HG02885 (cell line): ENCODE results near the gene NEURL3.

Source experiments
- ATAC-seq: cut with Tn5 transposase; IDR thresholded peaks from one replicate; pipeline ENCODE4 v1.9.1; 2021; ENCODE audit warnings: mild to moderate bottlenecking; ENCODE audit not compliant: unreplicated experiment, poor library complexity

NEURL3 gene

GRCh38 chr2:96540136-96540535 is 35.0 kb upstream of the NEURL3 start:
- ATAC-seq, result no peak

GRCh38 chr2:96539215-96539920 is 34.2 kb upstream of the NEURL3 start:
- ATAC-seq, result no peak

DNA sequence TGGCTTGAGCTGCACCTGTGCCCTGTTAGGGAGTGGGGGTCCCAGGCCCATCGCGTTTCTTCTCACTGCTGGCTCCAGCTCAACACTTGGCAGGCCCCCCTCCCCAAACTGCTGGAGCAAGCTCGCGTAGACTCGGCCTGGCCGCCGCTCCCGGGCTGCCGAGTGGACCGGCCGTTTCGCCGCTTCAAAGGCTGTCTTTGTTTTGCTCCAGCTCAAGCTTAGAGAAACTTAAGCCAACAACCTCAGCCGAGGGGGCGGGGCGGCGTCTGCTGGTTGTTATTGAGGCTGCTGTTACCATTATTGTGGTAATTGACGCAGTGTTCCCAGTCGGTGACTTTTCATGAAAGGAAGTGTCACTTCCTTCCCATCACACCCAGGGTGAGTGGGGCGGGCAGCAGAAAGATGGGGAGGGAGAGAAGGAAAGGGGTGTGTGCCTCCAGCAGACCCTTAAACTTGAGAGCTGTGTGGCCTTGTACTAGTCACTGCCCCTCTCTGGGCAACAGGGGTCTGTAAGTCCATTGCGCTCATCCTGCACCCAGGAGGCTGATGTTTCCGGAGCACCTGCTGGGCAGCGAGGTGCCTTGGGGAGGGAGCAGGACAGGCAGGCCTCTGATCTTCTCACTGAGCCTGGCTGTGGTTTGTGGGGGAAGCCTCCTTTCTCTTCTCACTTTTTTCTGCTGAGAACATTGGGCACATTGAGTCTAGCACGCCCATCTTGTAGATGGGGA is 33.5 kb upstream of the NEURL3 start:
- ATAC-seq, result no peak

DNA sequence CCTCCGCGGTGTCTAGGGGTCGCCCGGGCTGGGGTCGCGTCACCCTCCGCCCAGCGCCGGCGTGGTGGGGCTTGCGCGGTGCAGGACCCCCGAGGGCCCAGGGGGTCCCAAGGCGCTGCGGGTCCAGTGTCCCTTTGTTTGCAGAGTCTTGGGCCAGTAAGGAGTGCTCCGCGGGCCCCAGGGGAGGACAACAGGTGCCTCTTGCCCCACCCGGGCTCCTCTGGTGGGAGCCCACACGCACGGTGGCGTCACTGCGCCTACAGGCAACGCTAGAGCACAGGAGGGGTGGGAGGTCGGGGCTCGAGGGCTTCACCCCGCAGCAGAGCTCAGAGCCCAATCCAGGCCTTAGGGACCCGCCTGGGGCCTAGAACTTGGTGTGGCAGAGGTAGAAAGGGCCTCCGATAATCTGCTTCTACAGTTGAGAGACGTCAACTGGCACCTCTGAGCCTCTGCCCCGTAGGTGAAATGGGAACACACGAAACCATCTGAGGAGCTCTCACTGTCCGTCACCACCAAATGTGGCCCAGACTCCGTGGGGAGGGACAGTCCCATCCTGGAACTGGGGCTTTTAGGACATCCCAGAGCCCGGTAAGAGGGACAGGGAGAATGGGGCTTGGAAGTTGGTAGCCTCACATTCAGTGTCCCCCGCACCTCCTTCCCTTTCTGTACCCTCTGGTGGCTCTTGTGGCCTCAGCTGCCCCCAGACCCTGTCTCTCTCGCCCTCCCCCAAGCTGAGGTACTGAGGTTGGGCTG is 32.8 kb upstream of the NEURL3 start:
- no peak for ATAC-seq

DNA sequence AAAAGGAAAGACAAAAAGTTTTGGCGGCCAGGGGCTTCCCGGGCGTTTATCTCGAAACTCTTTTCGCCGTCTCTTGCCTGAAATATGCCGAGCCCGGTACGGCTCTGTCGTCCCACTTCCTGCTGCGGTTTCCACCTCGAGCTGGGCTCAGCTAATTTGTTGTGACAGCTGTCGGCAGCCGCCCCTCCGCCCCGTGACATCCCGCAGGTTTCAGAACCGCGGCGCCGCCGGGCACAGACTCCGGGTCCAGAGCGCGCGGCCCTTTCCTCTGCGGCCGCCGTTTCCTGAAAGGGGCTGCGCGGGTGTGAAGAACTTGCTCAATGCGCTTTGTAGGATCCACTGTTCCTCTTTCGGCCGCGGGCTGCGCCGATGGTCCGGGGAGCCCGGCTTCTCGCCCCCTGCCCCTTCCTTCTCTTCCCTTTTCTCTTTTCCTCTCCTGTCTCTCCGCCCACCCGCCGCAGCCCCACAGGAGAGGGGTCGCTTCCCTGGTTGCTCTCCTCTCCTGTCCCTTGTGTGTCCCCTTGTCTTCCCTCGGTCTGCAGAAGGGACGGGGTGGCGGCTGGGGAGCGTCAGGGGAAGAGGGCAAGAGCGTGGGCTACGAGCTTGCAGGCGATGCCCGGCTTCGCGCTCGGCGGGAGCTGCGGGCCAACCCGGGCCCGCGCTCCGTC is 32.0 kb upstream of the NEURL3 start:
- peak; percentile 55 for ATAC-seq

DNA sequence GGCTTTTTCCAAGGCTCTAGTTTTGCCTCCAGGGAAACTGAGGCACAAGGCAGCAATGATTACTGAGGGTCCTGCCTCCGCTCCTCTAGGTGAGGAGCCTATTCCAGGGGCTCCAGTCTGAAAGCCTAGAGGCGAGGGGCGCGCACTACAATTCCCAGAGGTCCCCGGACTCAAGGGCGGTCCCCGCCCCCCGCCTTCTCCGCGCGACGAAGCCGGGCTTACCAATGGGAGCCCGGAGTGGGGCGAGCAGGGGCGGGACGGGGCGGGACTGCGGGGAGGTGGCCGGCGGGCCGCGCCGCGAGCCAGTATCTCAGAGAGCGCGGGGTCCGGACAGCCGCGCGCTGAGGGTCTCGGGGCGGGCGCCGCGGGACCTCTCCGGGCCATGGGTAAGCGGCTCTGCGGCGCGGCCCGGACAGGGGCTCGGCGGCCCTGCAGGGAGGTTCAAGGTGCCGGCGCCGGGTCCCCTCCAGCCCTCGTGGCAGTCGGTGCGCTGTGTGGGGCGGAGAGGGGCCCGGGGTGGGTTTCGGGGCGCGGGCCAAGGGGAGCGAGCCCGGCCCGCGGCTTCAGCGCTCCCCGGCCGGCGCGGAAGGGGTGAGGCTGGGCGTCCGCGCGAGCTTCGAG is 31.4 kb upstream of the NEURL3 start, which contains the start of gene ARID5A:
ARID5A (plus strand) TSS at position 308 of the 621 bp plus-strand sequence; CDS start at position 383, 75 bp downstream.
- peak; percentile 70 for ATAC-seq

- no peak for ATAC-seq
Observed at GRCh38 chr2:96535331-96535730, 30.2 kb upstream of the NEURL3 start.

DNA sequence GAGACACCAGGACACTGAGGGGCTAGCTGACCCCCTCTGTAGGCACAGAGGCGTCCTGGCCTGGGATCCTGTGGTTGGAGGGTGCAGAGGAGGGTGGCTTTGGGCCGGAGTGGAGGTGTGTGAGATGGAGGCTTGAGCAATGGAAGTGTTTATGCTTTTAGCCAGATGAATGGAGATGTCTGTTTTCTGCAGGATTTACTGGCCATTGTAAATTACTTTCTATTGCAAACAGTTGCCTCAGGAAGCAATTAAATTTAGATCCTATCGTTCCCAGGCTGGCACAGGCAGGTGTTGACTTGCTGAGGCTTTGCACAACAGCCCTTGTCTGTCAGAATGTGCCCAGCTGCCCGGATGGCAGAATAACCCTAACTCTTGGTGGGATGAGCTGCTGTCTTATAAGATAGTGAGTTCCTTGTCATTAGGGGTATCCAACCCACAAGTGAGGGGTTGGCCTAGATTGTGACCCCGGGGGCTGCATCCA is 29.6 kb upstream of the NEURL3 start:
- ATAC-seq, result no peak

- no peak for ATAC-seq
Observed at GRCh38 chr2:96534141-96534540, 29.0 kb upstream of the NEURL3 start.

DNA sequence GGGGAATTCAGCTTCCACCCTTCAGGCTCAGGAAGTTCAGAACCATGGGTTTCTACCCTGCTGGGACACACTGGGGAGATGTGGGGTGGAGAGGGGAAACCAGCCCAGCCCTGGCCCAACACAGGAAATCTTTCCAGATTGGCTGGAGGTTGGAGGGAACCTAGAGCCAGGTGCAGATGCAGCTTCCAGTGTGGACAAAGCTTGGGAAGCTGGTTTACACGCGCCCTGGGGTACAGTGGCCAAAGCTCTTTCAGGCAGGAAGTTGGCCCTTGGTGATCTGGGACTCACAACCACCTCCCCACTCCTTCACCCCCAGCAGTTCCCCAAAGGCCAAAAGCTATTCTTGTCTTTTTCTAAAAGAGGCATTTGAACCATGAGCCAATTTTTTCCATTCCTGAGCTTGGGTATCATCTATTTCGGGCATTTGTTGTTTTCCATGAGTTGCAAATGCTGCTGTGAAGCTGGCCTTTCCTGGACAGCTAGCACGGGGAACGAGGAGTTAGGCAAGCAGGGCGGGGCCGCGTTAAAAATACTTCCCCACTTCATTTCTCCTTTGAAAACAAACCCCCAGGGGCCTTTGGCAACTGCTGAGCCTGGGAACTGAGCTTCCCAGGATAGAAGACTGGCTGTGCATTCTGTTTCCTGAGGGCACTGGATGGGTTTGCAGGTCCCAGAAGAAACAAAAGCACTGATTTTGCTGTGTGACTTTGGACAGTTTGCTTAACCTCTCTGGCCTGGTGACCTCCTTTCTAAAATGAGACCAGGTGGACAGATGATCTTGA is 28.3 kb upstream of the NEURL3 start:
- ATAC-seq, result no peak

DNA sequence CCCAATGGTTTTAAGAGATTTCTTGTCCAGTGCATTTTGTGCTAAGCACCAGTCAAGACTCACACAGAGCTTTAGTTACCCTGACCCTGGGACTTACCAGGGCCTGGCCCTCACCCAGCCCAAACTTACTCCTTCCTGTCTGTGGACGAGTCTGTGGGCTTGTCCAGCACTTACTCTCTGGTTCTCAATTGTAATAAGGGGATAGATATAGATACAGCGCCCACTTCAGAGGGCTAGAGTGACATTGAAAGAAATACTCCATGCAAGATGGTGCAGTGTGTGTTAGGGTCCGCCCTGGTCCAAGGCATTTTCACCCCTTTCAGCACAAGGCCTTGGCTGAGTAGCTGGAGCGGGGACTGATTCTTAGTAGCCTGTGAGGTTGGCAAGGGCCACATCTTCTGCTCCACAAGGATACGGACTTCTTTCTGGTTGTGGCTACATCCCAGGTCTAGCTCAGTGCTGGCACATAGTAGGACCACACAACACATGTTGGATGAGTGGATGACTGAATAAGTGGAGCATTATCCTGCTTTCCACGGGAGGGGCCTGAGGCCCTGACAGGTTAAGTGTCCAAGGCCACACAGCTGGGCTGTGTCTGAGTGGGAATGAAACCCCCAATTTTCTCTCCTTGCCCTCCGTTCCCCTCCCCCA is 27.6 kb upstream of the NEURL3 start:
- ATAC-seq, result no peak

DNA sequence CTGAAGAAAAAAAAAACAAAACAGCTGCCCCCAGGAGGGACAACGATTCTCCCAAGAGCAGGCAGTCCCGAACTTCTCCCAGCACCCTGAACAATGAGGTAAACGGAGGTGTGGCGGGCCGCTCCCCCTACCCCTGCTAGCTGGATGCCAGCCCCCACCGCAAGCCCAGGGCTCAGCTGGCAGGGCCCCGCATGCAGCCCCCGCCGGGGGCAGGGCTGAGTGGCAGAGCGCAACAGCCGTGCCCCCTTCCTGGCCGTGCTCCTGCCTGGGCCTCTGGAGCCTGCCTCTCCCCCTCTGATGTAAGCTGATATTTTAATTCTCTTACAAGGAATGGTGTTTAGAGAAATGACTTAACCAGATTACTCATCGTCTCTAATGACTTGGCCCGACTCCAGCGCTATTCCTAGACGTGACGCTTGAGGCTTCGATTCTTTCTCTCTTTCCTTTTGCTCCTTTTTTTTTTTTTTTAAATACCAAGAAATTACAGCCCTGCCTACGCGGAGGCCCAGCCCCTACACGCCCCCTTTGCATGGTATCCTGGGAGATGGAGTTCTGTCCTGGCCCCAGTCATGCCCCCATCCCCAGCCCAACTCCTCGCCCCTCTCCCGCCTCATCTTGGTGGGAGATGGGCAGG is 26.8 kb upstream of the NEURL3 start:
- ATAC-seq, result peak; percentile 32

- ATAC-seq, result no peak
Observed at GRCh38 chr2:96531366-96531765, 26.2 kb upstream of the NEURL3 start.

GRCh38 chr2:96530474-96531357 is 25.6 kb upstream of the NEURL3 start:
- no peak for ATAC-seq

GRCh38 chr2:96530144-96530430 is 24.9 kb upstream of the NEURL3 start:
- no peak for ATAC-seq

- no peak for ATAC-seq
Observed at GRCh38 chr2:96529376-96530143, 24.4 kb upstream of the NEURL3 start.
